K562 (cell line): ENCODE measurements around the gene ANKRD10. TPM values are rescaled to one million over a fixed set of nuclear protein-coding genes. Genes with fewer than 3 reads are reported as not detected.

ENCODE experiments used
- ATAC-seq: fragments of 200-7000 bp; cut with Tn5 transposase; 3 replicates; pipeline ENCODE4 v1.9.1; 2020; ENCODE audit warnings: moderate library complexity
- BruUV-seq: library from RNA; stranded (reverse); fragments of 400-500 nt; replicated peaks from 2 replicates; lab custom pipeline; 2021; lab: Mats Ljungman, UMichigan
- CTCF ChIA-PET: fragments of 300-600 bp; formaldehyde crosslinking; extraction: SDS; loops from one replicate; lab custom pipeline; 2021; ENCODE audit warnings: low intra/inter-chr PET ratio; lab: Yijun Ruan, JAX
- POLR2A ChIA-PET: fragments of 300-600, 350-650 bp; sonication (Branson Sonifier 250); formaldehyde crosslinking; extraction: SDS; loops from one replicate; lab custom pipeline; 2021; ENCODE audit warnings: antibody characterized with exemption, inconsistent platforms; lab: Yijun Ruan, JAX
- DNase-seq, 4 experiments: peaks; one replicate each; pipeline versions ENCODE4 v3.0.0 to v3.0.0-alpha.2; 2011 to 2018; ENCODE audit warnings: low spot score in 3 of 4, mixed read lengths in 3 of 4; ENCODE audit errors: extremely low read depth in 1 of 4
- FAIRE-seq: peaks from 2 replicates; lab custom pipeline; 2011; peaks lifted over from hg19 to GRCh38; lab: Jason Lieb, UNC
- H2AFZ ChIP-seq: 2 replicates; pipeline ENCODE4 v1.6.0; 2011; ENCODE audit warnings: low read depth, low read length, control low read depth, inconsistent platforms
- H3K27ac ChIP-seq: fragments of 200-600 bp; 3 replicates; pipeline ENCODE4 v1.8.0; 2011; ENCODE audit warnings: low read depth, mild to moderate bottlenecking, control low read depth, inconsistent platforms, low read length, moderate library complexity, mixed read lengths; ENCODE audit errors: extremely low read depth
- H3K27me3 ChIP-seq, 2 experiments: fragments of 300-600 bp in 1 of 2; 2 replicates in 1 of 2; 3 replicates in 1 of 2; pipeline versions ENCODE4 v1.6.0 to v1.8.0; 2011; ENCODE audit warnings: inconsistent platforms in 2 of 2, low read length in 2 of 2, mild to moderate bottlenecking in 1 of 2, mixed read lengths in 1 of 2, moderate library complexity in 1 of 2; ENCODE audit not compliant: control insufficient read depth in 2 of 2, insufficient read depth in 2 of 2
- H3K36me3 ChIP-seq: fragments of 300-600 bp; 3 replicates; pipeline ENCODE4 v1.8.0; 2011; ENCODE audit warnings: mild to moderate bottlenecking, low read length, inconsistent platforms; ENCODE audit not compliant: control insufficient read depth, insufficient read depth
- H3K4me1 ChIP-seq, 2 experiments: fragments of 200-600 bp in 1 of 2; replicated peaks in 1 of 2; 2 replicates in 1 of 2; 3 replicates in 1 of 2; pipeline versions ENCODE4 v1.5.1 to v1.8.0; 2011; ENCODE audit warnings: inconsistent platforms in 2 of 2, low read length in 2 of 2, mild to moderate bottlenecking in 1 of 2, mixed read lengths in 1 of 2, moderate library complexity in 1 of 2; ENCODE audit not compliant: control insufficient read depth in 2 of 2, insufficient read depth in 2 of 2
- H3K4me2 ChIP-seq: 2 replicates; pipeline ENCODE4 v1.6.1; 2011; ENCODE audit warnings: low read length, control low read depth, inconsistent platforms, mixed read lengths; ENCODE audit not compliant: insufficient read depth
- H3K4me3 ChIP-seq: fragments of 200-600 bp; sonication (generic), shearing (Covaris generic); 2 replicates; pipeline ENCODE4 v1.5.1; 2016; ENCODE audit warnings: control low read depth, inconsistent platforms
- H3K79me2 ChIP-seq: fragments of 200-600 bp; 3 replicates; pipeline ENCODE4 v1.8.0; 2011; ENCODE audit warnings: low read length, inconsistent platforms; ENCODE audit not compliant: control insufficient read depth, insufficient read depth
- H3K9ac ChIP-seq, 2 experiments: 2 replicates each; pipeline versions ENCODE4 v1.6.0 to v1.6.1; 2011; ENCODE audit warnings: low read depth in 2 of 2, low read length in 2 of 2, control low read depth in 1 of 2, inconsistent platforms in 1 of 2, mild to moderate bottlenecking in 1 of 2, mixed read lengths in 1 of 2; ENCODE audit not compliant: insufficient read depth in 1 of 2
- H3K9me1 ChIP-seq: one replicate; pipeline ENCODE4 v1.6.0; 2011; ENCODE audit warnings: inconsistent platforms, mild to moderate bottlenecking, low read length, moderate library complexity; ENCODE audit not compliant: control insufficient read depth, insufficient read depth
- H3K9me3 ChIP-seq: replicated peaks from 2 replicates; pipeline ENCODE4 v1.5.1; 2011; ENCODE audit warnings: low read depth, low read length, inconsistent platforms; ENCODE audit not compliant: control insufficient read depth, insufficient read depth
- H4K20me1 ChIP-seq: replicated peaks from 2 replicates; pipeline ENCODE4 v1.6.1; 2011; ENCODE audit warnings: low read length, inconsistent platforms, mixed read lengths; ENCODE audit not compliant: control insufficient read depth, insufficient read depth
- POLR2A ChIP-seq: fragments of 450-650 bp; conservative IDR thresholded peaks from 2 replicates; pipeline ENCODE4 v1.6.1; 2016
- POLR2AphosphoS5 ChIP-seq: IDR thresholded peaks from 2 replicates; pipeline ENCODE4 v1.6.1; 2011; ENCODE audit warnings: mild to moderate bottlenecking, low read depth, low read length, moderate library complexity; ENCODE audit not compliant: control insufficient read depth, insufficient read depth
- ZNF124 ChIP-seq: sonication (generic); formaldehyde crosslinking; IDR thresholded peaks from 2 replicates; pipeline ENCODE4 v1.8.1; 2022; ENCODE audit warnings: missing genetic modification reagents
- ZNF274 ChIP-seq: IDR thresholded peaks from 2 replicates; pipeline ENCODE4 v1.6.1; 2011; ENCODE audit warnings: low read depth, mild to moderate bottlenecking, low read length, moderate library complexity, borderline replicate concordance
- WGBS: fragments of 100-300 bp; shearing (Covaris generic); methylation state at CpG from one replicate; pipeline ENCODE4 v1.1.6; 2016; ENCODE audit warnings: low coverage, mixed read lengths; ENCODE audit not compliant: insufficient coverage; ENCODE audit errors: missing lambda C conversion rate; 5-methylcytosine and 5-hydroxymethylcytosine counted together
- in situ Hi-C: fragments of 300-500 bp; cut with MboI; formaldehyde crosslinking; loops from 4 replicates; pipeline ENCODE4 v1.15.0; 2018; ENCODE audit warnings: inconsistent platforms, mixed read lengths
- intact Hi-C: fragments of 100-400 bp; cut with micrococcal nuclease; formaldehyde crosslinking; loops from 2 replicates; pipeline ENCODE4 v1.14.2; 2022
- polyA plus RNA-seq, 8 experiments: library from polyadenylated mRNA; depleted of rRNA in 4 of 8; stranded (reverse) in 5 of 8; unstranded in 3 of 8; fragments of >200 nt; fragmentation: Nextera tagmentation in 2 of 8; fragmentation: Illumina TruSeq in 1 of 8; extraction: Ambion mirVana in 2 of 8; extraction: Trizol in 1 of 8; gene quantifications; 2 replicates each; pipeline versions ENCODE4 v1.2.1 to v1.2.3, GENCODE V29; 2011 to 2014; ENCODE audit warnings: inconsistent platforms in 1 of 8, missing spikeins in 1 of 8
- total RNA-seq, 7 experiments: library from RNA; depleted of rRNA in 6 of 7; stranded (reverse); fragments of >200 nt in 6 of 7; fragmentation: Illumina TruSeq in 2 of 7; extraction: Trizol in 2 of 7; gene quantifications; 2 replicates each; pipeline versions ENCODE4 v1.2.1 to v1.2.3, GENCODE V29; 2011 to 2021; ENCODE audit warnings: low replicate concordance in 1 of 7
- TF ChIP-seq, protein P1 (sequence below): fragments of 450-650 bp; IDR thresholded peaks from 2 replicates; pipeline ENCODE4 v1.6.1; 2016

Gene ANKRD10
- total and polyA plus RNA-seq, 9 of the 15 experiments (the other 6 are each of a cell fraction or from before 2014, with no cell fraction given) = 21.7 to 183 (median 45.0) TPM

DNA sequence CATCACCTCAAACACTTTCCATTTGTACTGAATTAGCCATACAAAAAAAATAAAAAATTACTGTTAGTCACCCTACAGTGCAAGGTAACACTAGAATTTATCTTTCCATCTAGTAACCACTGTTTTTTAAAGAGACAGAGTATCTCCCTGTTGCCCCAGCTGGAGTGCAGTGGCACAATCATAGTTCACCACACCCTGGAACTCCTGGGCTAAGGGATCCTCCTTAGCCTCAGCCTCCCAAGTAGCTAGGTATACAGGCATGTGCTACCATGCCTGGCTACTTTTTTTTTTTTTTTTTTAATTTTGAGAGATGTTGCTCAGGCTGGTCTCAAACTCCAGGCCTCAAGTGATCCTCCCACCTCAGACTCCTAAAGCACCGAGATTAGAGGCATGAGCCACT, 17.9 kb downstream of the ANKRD10 start:
- H3K27me3 ChIP-seq = no peaks in the 10 kb centered on the region
- CTCF ChIA-PET = no interaction called here
- H3K79me2 ChIP-seq = peaks cover 11% of the 10 kb centered on the region; the same call in 2 of the 3 replicates
- POLR2A ChIA-PET = interaction anchor here (0.7 to 1.1 kb wide), 2 partner anchors 9 to 79 kb away, joined by 4 to 5 read pairs; no protein-coding TSS in a partner anchor
- WGBS = 63% methylated on average over 1 of the region's 1 CpG
- TF ChIP-seq POLR2A (0 out of 2 replicates have a peak, but pooled peaks have one; percentile 28), POLR2AphosphoS5 (peak; percentile 26; the same call in 1 of the 2 replicates), ZNF274 (no peak)
- H3K4me3 ChIP-seq = no peak overlapping the region
- no peak overlapping the region for H3K9ac ChIP-seq
- BruUV-seq = no TSS peak
- intact Hi-C loops = no loop called here
- no peaks in the 10 kb centered on the region for H3K4me1 ChIP-seq
- H3K9me3 ChIP-seq = no peaks in the 10 kb centered on the region
- ATAC-seq (peak; percentile 63), DNase-seq (no peak), FAIRE-seq (no peak)
- no peaks in the 10 kb centered on the region; the same call in 1 of the 2 replicates for H4K20me1 ChIP-seq
- no peak overlapping the region for H3K27ac ChIP-seq
- H3K4me2 ChIP-seq = no peak overlapping the region
- no peaks in the 10 kb centered on the region for H3K9me1 ChIP-seq
- peaks cover 69% of the 10 kb centered on the region for H3K36me3 ChIP-seq
- in situ Hi-C loops = no loop called here
- no peak overlapping the region for H2AFZ ChIP-seq

- POLR2A ChIA-PET = interaction anchor here (0.6 to 2.2 kb wide), 5 partner anchors 10 to 311 kb away, joined by 3 to 5 read pairs (median 5); partner anchors contain the start of gene ANKRD10
- no peak for DNase-seq
- H3K27ac ChIP-seq = no peak overlapping the region
- peaks cover 4% of the 10 kb centered on the region; the same call in 1 of the 3 replicates for H3K79me2 ChIP-seq
- no peaks in the 10 kb centered on the region for H3K9me3 ChIP-seq
- FAIRE-seq = no peak
- no peak overlapping the region for H2AFZ ChIP-seq
- H4K20me1 ChIP-seq = no peaks in the 10 kb centered on the region; the same call in 1 of the 2 replicates
- in situ Hi-C loops = no loop called here
- ATAC-seq = no peak
- H3K9me1 ChIP-seq = no peaks in the 10 kb centered on the region
- H3K4me2 ChIP-seq = no peak overlapping the region
- H3K36me3 ChIP-seq = peaks cover 53% of the 10 kb centered on the region; the same call in 2 of the 3 replicates
- WGBS = 93% methylated on average over 1 of the region's 2 CpGs
- no peak overlapping the region for H3K9ac ChIP-seq
- no peaks in the 10 kb centered on the region for H3K27me3 ChIP-seq
- no peak overlapping the region for H3K4me3 ChIP-seq
- no TSS peak for BruUV-seq
- CTCF ChIA-PET = no interaction called here
- intact Hi-C loops = no loop called here
- H3K4me1 ChIP-seq = no peaks in the 10 kb centered on the region
- TF ChIP-seq ZNF124 (CRISPR knock-in tag) = no peak
- TF ChIP-seq, protein P1, sequence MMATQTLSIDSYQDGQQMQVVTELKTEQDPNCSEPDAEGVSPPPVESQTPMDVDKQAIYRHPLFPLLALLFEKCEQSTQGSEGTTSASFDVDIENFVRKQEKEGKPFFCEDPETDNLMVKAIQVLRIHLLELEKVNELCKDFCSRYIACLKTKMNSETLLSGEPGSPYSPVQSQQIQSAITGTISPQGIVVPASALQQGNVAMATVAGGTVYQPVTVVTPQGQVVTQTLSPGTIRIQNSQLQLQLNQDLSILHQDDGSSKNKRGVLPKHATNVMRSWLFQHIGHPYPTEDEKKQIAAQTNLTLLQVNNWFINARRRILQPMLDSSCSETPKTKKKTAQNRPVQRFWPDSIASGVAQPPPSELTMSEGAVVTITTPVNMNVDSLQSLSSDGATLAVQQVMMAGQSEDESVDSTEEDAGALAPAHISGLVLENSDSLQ = peak; percentile 22; the same call in 1 of the 2 replicates
- TF ChIP-seq, all 486 proteins: peak for 1
These were observed 20.8 kb downstream of the ANKRD10 start for GRCh38 chr13:110894086-110894485.
